ENCODE measurements around the gene RAPGEF2.
"Not testable (repeated sequence)": the region's sequence is repeated elsewhere in the genome, so short reads cannot be mapped to it uniquely, and the experiment has no call there.

Gene RAPGEF2

DNA sequence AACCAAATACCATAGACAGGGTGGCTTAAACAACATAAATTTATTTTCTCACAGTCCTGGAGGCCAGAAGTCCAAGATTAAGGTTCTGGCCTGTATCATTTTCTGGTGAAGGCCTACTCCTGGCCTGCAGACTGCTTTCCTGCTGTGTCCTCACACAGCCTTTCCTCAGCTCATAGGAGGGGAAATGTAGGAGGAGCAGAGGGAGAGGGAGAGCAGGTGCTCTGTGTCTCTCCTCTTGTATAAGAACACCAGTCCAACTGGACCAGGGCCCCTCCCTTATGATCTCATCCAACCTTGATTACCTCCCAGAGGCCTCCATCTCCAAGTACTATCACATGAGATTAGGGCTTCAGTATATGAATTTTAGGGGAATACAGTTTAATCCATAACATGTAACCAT lies 34.3 kb downstream of the RAPGEF2 start:
- DNase-seq (ENCODE audit: low read depth in 2 of 2): no peak

DNA sequence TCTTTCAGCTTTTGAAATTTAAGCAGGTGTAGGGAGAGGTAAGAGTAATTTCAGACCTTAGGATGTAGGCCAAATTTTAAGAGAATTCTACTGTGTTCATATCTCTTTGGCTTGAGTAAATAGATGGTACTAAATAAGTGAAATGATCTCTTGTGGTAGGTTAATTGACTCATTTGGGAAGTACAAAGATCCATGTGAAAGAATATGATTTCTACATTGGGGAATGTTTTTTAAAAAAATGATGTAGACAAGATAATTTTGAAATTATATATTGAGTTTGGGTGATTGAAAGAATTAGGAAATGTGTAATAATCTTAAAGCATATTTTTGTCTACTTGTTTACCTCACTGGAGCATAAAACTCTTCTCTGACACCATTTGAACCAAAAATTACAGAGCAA lies 35.6 kb downstream of the RAPGEF2 start:
- DNase-seq (ENCODE audit: low read depth in 2 of 2): no peak

DNA sequence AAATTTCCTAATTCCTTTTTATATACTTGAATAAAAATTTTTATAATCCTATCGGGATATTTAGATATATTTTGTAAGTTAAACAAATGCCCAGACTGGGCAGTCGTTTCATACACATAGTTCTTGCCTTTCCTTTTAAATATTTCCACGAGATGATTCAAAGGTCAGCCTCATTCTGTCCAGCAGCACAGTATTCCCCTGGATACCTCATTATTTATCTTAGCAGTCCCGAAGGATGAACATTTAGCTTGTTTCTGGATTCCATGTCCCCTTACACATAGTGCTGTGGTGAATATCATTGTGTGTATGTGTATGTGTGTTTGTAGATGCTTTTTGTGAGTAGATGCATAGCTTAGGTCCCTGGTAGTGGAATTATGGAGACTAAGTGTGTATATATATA lies 38.3 kb downstream of the RAPGEF2 start:
- no peak for DNase-seq (ENCODE audit: low read depth in 2 of 2)

DNA sequence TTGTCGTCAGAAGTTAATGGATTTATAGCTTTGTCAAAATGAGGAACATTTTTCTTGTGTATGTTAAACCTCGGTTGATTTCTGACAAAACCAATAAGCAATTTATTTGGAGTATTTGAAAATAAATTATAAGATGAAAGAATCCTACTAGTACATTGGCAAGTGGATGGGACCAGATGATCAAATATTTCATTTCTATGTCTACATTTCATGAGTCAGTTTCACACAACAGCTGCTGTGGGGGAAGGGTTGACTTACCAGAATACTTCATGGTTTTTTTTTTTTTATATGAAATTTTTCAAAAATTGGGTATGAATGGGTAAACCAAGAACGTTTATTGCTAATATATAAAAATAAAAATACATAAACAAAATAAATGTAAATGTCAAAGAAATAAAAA lies 39.4 kb downstream of the RAPGEF2 start:
- DNase-seq (ENCODE audit: low read depth in 2 of 2): no peak

DNA sequence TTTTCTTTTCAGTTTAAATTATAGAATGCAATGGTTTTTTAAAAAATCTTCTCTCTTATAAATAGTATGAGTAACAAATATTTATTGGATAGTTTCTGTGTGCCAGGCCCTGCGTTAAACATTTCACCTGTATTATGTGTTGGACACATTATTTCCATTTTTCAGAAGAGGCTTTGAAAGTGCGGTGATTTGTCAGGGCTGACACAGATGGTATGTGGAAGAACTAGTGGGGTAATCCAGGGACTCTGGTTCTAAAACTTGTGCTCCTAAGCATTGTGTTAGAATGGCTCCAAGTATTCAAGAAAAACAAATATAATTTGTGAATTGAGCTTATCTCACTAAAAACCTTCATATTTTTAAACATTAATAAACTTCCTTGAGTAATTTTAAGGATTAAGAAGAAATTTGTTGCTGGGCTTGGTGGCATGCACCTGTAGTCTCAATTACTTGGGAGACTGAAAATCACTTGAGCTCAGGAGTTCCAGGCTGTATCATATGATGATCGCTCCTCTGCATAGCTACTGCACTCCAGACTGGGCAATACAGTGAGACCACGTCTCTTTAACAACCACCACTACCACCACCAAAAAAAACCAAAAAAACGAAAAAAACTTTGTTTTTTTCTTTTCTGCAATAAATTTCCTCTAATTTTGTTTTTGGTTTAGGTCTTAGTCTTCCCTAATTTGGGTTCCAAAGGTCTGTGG lies 40.0 kb downstream of the RAPGEF2 start:
- no peak for DNase-seq (ENCODE audit: low read depth in 2 of 2)

DNA sequence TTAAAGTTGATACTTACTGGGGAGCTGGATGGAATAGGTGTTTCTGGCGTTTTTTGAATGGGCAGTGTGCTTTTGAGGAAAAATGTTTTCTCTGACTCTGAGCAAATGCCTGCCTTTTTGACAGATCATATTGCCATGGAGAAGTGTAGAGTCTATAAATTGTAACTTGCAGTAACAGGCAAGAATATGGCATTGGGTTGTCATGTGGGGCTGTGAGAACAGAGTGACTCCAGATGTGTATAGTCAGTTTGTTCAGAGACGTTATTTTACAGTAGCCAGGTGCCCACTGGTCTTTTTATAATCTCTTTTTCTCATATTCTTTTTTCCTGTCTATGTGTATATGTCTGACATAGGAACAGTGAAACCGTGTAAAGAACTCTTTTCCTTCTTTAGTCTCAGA lies 40.8 kb downstream of the RAPGEF2 start:
- DNase-seq (ENCODE audit: low read depth in 2 of 2): no peak

DNA sequence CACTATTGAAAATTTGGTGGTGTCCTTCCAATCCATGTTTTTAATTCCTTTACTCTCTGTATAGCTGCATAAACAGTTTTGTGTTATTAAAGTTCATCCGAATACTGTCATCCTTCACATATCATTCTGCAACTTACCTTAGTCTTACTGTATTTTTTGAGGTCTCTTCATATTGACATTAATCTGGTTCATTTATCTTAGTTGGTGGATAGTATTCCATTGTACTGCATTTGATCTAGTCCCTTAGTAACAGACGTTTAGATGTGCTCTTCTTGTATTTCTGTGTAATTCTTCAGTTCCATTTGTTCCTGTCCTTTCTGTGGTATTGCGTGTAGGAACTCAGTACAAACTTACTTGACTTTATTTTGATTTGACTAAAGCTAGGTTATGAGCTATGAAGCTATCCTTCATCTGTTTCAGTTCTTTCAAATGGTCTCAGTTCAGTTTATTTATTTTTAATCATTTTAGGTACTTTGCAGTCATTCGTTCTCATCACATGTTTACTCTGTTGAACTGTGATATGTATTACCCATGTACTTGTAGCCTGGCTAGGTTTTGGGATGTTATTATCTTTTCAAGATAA lies 41.3 kb downstream of the RAPGEF2 start:
- no peak for DNase-seq (ENCODE audit: low read depth in 2 of 2)

DNA sequence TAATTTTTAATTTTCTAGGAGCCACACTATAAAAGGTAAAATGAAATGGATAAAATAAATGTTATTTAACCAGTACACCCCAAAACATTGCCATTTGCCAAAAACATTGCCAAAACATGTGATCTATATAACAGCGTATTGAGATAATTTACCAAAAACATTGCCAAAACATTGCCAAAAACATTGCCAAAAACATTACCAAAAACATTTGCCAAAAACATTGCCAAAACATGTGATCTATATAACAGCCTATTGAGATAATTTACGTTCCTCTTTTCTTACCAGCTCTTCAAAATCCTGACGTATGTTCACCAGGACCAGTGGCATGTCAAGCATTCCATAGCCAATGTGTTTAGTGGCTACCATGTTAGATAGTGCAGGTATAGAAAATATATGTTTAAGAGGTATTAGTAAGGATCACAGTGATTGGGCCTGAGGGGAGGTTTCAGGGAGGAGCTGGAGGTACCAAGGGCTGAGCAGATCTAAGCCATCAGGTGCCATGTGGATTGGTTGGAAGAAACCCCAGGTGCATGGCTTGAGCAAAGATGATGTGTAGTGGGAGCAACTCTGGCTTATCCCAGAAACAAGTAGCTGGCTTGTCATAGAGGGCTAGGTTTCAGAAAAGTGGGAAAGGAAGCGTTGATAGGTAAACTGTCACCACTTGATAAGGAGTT lies 42.6 kb downstream of the RAPGEF2 start:
- no peak for DNase-seq (ENCODE audit: low read depth in 2 of 2)

DNA sequence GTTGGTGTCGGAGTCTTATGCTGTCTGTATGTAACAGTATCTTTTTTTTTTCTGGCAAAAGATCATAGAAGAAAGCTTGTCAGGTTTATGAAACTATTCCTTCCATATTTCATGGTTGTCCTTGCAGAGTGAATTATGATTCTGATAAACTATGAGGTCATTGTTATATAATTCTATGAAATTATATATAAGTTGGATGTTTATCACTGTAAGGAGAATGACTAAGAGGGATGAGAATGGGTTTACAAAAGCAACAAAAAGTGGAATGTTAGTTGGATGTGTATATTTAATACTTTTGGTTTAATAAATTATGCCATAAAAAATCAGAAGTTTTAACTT lies 43.1 kb downstream of the RAPGEF2 start:
- no peak for DNase-seq (ENCODE audit: low read depth in 2 of 2)

DNA sequence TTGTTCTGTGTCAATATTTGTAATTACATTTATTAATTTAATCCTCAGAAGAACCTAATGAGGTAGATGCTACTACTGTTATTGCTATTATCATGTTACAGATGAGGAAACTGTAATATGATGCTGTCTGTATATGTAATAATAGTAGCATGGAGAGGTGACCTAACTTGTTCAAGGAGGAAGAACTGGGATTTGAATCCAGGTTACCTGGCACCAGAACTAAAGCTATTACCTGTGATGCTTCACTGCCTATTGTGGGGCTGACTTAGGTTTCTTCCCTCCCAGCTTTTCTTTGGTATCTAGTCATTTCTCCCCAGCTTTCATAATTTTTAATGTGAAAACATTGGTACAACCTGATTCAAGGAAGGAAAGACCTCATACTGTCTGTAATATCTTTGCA lies 43.6 kb downstream of the RAPGEF2 start:
- no peak for DNase-seq (ENCODE audit: low read depth in 2 of 2)

DNA sequence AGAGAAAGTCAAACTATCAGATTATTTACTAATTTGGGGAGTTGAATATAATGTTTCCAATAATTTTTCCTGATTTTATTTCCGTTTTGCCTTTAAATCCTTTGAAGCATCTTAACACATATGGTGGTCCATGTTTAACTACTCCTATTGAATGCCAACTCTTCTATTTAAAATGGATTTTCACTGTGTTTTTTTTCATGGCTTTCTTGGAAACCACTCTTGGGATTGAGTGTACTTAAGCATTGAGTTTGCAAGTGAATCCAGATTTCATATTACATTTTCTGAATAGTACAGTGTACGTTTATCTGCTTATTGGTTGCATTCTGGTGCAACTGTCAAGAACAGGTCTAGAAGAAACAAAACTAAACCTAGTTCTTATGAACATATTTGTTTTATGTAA lies 45.6 kb downstream of the RAPGEF2 start:
- no peak for DNase-seq (ENCODE audit: low read depth in 2 of 2)

DNA sequence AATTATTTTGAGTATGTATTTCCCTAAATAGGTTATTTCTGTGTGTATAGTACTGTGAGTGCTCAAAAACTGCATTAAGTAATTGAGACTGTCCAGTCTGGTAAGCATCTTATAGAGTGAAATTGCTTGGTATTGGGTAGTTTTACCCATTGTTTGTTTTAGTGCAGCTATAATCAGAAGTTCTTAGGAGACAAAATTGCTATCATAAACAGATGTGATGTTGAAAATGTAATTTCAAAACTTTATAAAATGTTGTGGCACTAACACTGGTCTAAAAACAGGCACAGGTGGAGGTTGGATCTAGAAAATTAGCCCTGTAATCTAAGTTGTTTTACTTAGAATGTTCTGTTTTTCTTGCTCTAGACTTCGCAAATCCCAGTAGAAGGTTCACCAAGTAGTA lies 46.8 kb downstream of the RAPGEF2 start:
- DNase-seq (ENCODE audit: low read depth in 2 of 2): no peak

DNA sequence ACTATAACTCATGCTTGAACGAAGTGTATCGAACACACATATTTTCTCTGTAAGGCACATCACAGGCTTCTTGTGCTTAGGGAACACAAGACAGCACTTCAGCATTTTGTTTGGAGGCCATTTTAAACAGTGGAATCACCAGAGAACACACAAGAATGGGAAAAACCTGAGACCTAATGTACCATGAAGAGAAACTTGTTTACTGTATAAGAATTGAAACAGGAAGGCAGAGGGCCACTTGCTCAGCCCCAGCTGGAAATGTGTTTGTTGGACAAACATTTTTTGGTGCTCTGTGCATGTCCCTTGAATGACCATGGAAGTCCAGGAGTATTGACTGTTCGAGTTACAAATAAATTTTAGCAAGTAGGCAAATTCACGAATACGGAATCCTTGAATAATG lies 47.5 kb downstream of the RAPGEF2 start:
- no peak for DNase-seq (ENCODE audit: low read depth in 2 of 2)

DNA sequence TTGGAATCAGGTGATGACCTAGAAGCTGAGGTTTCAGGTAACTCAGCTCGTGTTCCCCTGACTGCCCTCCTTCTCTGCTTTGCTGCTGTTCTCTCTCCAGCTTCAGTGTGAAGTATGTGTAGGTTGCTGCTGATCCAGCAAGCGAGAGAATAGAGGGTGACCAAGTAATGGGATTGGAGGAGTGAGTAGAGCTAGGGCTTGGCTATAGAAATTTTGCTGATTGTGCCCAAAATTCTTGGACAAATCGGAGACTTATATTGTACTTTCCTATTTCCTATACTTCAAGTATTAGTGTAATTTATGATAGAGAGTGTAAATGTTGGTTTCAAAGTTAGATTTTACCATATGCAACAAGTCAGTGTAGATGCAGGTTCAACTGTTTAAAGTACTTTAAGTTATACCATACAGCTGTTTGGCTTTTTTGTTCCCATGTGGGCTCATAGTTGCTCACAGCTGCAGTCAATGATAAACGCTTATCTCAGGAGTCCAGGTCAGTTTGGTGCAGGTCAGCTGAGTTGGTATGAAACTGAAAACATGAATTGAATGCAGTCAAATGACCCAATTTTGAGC lies 48.0 kb downstream of the RAPGEF2 start:
- DNase-seq (ENCODE audit: low read depth in 2 of 2): no peak

DNA sequence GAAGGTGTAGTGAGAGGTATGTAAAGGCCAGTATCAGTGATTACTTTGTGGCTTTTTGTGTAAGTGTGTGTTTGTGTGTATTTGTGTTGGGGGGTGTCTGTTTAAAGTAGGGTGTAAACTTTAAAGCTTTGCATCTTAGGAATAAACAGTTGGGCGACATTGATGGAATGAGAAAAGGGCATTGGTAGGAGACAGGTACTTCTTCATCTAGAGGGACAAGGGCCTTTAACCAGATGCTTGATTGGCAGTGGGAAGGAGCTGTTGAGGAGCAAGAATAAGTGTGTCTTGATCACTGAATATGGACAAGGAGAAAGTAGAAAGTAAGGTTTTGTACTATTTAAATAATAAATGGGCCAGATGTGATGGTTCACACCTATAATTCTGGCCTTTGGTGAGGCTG lies 48.8 kb downstream of the RAPGEF2 start:
- no peak for DNase-seq (ENCODE audit: low read depth in 2 of 2)

DNA sequence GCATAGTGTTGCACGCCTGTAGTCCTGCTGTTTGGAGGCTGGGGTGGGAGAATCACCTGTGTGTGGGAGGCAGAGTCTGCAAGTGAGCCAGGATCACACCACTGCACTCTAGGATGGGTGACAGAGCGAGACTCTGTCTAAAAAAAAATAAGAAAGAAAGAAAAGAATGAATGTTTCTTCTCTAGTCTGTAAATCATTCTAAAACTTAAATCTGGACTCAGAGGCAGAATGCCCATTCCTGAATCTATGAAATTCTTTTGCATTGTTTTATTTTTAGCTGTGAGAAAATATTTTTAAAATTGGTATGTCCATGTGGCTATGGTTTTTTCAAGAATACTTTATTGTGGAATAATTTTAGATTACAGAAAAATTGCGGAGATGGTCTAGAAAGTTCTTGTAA lies 49.3 kb downstream of the RAPGEF2 start:
- DNase-seq (ENCODE audit: low read depth in 2 of 2): no peak

DNA sequence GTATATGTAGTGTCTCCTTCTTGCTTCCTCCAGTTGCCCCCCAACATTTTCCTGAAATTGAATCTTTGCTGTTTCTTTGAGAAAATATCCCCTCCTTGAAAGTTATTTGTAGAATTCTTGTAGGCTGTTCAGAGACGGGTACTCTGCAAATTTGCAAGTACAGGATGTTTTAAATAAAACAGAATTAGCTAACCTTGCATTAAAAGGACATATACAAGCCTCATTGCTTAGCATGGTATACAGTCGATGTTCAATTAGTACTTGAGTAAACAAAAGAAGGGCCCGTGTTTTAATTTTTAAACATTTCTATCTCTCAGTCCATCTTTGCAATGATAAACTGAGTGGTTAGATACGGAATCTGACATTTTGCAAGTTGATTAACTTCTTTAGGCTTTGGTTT lies 50.8 kb downstream of the RAPGEF2 start:
- DNase-seq (ENCODE audit: low read depth in 2 of 2): no peak

DNA sequence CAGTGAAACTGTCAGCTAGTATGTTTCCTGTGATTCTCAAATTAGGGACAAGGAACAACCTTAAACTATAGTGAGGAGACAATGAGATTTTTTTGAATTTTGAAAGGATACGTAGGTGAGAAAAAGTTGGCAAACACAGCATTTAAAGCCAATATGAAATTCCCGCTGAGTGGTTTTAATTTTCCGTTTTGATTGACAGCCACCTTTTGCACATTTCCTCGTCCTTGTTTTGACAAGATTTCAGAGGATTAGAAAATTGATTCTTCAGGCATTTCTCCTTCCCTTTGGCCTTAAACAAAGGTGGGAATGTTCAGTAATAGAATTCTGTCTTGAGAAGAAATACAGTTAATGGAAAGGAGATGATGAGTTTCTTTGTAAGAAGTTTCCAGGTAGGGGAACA lies 52.2 kb downstream of the RAPGEF2 start:
- no peak for DNase-seq (ENCODE audit: low read depth in 2 of 2)

DNA sequence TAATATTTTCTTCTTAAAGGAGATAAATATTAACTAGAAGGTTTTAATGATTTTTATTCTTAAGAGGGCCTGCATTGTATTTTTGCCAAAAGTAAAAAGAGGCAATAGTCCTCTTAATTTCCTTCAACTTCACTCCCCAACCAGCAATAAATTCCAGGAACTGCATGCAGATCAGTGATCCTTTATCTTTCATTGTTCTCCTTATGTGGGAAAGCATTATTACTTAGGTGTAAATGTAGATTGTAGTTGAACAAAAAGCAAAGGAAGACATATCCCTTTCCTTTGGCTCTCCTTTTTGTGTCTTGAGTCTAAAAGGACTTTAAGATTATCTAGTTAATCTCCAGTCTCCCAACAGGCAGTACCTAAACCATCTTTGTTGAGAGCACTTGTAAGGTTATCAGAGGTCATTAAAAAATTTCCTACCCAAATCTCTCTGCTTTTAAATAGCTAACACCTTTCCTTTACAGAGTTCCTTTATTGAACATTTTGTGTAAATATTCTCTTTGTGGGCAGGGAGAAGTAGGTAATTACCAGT lies 55.3 kb downstream of the RAPGEF2 start:
- DNase-seq (ENCODE audit: low read depth in 2 of 2): no peak

DNA sequence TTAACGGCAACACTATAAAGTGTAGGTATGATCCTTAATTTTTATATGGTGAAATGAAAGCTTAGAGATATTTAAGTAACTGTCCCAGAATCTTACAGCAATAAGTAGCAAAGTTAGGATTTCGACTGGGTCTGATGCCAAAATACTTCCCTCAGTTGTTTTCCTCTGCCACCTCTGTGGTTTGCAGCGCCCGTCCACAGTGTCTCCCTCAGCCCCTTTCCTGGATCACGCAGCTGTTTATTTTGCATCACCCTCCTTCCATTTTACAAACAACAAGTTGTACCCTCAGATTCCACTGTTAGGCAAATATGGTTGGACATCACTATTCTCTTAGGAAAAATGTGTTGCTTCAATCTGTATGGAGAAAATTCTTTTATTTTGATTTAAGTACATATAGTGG lies 56.1 kb downstream of the RAPGEF2 start:
- DNase-seq (ENCODE audit: low read depth in 2 of 2): no peak

DNA sequence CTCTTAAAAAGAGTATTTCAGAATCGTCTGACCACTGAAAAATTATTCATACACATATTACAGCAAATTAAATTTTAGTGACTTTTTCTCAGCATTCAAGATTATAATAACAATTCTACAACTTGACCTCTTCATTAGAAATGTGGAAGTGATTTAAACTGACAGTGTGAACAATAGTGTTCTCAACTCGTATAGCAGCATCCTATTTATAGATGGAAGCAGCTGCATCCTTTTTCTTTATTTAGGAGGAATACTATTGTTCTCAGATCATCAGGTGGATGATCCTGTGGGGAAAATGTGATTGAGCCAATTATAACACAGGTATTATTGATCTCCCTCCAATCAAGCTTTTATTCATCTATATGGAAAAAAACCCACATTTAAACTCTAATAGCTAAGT lies 56.7 kb downstream of the RAPGEF2 start:
- no peak for DNase-seq (ENCODE audit: low read depth in 2 of 2)

DNA sequence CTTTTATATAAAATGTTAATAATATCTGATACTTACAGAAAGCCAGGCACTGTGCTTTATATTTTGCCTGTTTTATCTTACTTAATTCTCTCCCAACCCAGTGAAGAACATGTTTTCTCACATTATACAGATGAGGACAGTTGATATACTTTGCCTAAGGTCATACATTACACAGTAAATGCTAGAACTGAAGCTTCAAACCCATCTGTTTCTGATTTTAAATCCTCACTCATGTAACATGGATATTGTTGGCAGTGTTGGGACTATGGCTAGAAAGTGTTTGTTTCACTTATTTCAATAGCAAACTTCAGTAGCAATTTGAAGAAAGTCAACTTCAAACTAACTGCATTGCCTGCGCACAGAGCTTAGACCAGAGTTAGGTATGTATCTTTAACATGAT lies 57.4 kb downstream of the RAPGEF2 start:
- no peak for DNase-seq (ENCODE audit: low read depth in 2 of 2)

DNA sequence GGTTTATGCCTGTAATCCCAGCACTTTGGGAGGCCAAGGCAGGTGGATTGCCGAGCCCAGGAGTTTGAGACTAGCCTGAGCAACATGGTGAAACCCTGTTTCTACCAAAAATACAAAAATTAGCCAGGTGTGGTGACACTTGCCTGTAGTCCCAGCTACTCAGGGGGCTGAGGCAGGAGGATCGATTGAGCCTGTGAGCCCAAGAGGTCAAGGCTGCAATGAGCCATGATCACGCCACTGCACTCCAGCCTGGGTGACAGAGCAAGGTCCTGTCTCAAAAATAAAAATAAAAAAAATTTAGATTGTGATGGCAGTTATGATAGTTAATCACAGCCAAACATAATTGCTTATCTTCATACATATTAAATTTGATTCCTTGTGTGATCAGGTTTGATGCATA lies 58.6 kb downstream of the RAPGEF2 start:
- DNase-seq (ENCODE audit: low read depth in 2 of 2): not testable (repeated sequence)

Data from stimulated activated CD8-positive, alpha-beta memory T cell treated with anti-CD3 and anti-CD28 coated beads, Interleukin-2, amount 100 ng/mL, for 48 hours (primary cell).